GM23338 (cell line): ENCODE measurements around the gene BEST2. TPM values are rescaled to one million over a fixed set of nuclear protein-coding genes. Genes with fewer than 3 reads are reported as not detected.

Experiments
- ATAC-seq: fragments of 200-7000 bp; cut with Tn5 transposase; 3 replicates; pipeline ENCODE4 v1.9.1; 2020
- DNase-seq: peaks from one replicate; pipeline ENCODE4 v3.0.0-alpha.2; 2015; ENCODE audit warnings: low spot score
- H2AFZ ChIP-seq: fragments of 200-600 bp; sonication (generic); 2 replicates; pipeline ENCODE4 v1.8.0; 2016; ENCODE audit warnings: antibody characterized with exemption, mild to moderate bottlenecking, moderate library complexity
- H3F3A ChIP-seq: fragments of 200-600 bp; sonication (generic); replicated peaks from 2 replicates; pipeline ENCODE4 v1.8.0; 2017; ENCODE audit warnings: antibody characterized with exemption, mixed run types, low read depth
- H3K27ac ChIP-seq: fragments of 200-600 bp; sonication (generic); 2 replicates; pipeline ENCODE4 v1.6.1; 2016; ENCODE audit warnings: low read depth
- H3K27me3 ChIP-seq: fragments of 200-600 bp; sonication (generic); 2 replicates; pipeline ENCODE4 v1.8.0; 2016; ENCODE audit warnings: mild to moderate bottlenecking, mixed run types, moderate library complexity; ENCODE audit not compliant: insufficient read depth
- H3K36me3 ChIP-seq: fragments of 200-600 bp; sonication (generic); 2 replicates; pipeline ENCODE4 v1.8.0; 2016; ENCODE audit warnings: mild to moderate bottlenecking; ENCODE audit not compliant: insufficient read depth
- H3K4me1 ChIP-seq: fragments of 200-600 bp; sonication (generic); 2 replicates; pipeline ENCODE4 v1.8.0; 2016; ENCODE audit warnings: mild to moderate bottlenecking, moderate library complexity; ENCODE audit not compliant: insufficient read depth
- H3K4me2 ChIP-seq: fragments of 200-600 bp; sonication (generic); 2 replicates; pipeline ENCODE4 v1.7.1; 2017; ENCODE audit warnings: mixed run types
- H3K4me3 ChIP-seq: fragments of 200-600 bp; sonication (generic); 2 replicates; pipeline ENCODE4 v1.6.1; 2016; ENCODE audit warnings: mixed run types
- H3K79me2 ChIP-seq: fragments of 200-600 bp; sonication (generic); replicated peaks from 2 replicates; pipeline ENCODE4 v1.8.0; 2017; ENCODE audit warnings: mild to moderate bottlenecking; ENCODE audit not compliant: insufficient read depth
- H3K9me2 ChIP-seq: fragments of 200-600 bp; sonication (generic); 2 replicates; pipeline ENCODE4 v1.8.0; 2017; ENCODE audit not compliant: insufficient read depth
- H4K20me1 ChIP-seq: fragments of 200-600 bp; sonication (generic); replicated peaks from 2 replicates; pipeline ENCODE4 v1.8.0; 2017; ENCODE audit warnings: mild to moderate bottlenecking; ENCODE audit not compliant: insufficient read depth
- H3K27ac Mint-ChIP-seq: 2 replicates; pipeline ENCODE4 v1.8.0; 2020; ENCODE audit warnings: inconsistent platforms, mild to moderate bottlenecking, moderate library complexity, mixed read lengths
- H3K27me3 Mint-ChIP-seq: 3 replicates; pipeline ENCODE4 v1.8.0; 2022; ENCODE audit warnings: low read depth, mild to moderate bottlenecking, moderate library complexity, mixed read lengths, inconsistent platforms; ENCODE audit not compliant: insufficient read depth, poor library complexity
- H3K36me3 Mint-ChIP-seq: 3 replicates; pipeline ENCODE4 v1.8.0; 2021; ENCODE audit warnings: low read depth, mild to moderate bottlenecking, inconsistent platforms, moderate library complexity, mixed read lengths
- H3K4me1 Mint-ChIP-seq: 3 replicates; pipeline ENCODE4 v1.8.0; 2020; ENCODE audit warnings: mild to moderate bottlenecking, inconsistent platforms, mixed read lengths
- H3K4me3 Mint-ChIP-seq: 3 replicates; pipeline ENCODE4 v1.8.0; 2021; ENCODE audit warnings: moderate library complexity, mild to moderate bottlenecking, inconsistent platforms, mixed read lengths
- H3K9me3 Mint-ChIP-seq: 3 replicates; pipeline ENCODE4 v1.8.0; 2020; ENCODE audit warnings: moderate library complexity, mild to moderate bottlenecking, inconsistent platforms, mixed read lengths
- EZH2phosphoT487 ChIP-seq: fragments of 200-600 bp; sonication (generic); IDR thresholded peaks from one replicate; pipeline ENCODE4 v1.8.1; 2018; ENCODE audit warnings: antibody characterized with exemption; ENCODE audit not compliant: unreplicated experiment
- NANOG ChIP-seq: IDR thresholded peaks from 2 replicates; pipeline ENCODE4 v1.6.1; 2016; ENCODE audit warnings: antibody characterized with exemption, borderline replicate concordance
- POLR2AphosphoS5 ChIP-seq: IDR thresholded peaks from 2 replicates; pipeline ENCODE4 v1.6.1; 2016; ENCODE audit warnings: antibody characterized with exemption, low read depth
- ZNF114 ChIP-seq: fragments of 250-450 bp; sonication (Bioruptor Pico); IDR thresholded peaks from 2 replicates; pipeline ENCODE4 v1.5.0; 2020; ENCODE audit warnings: mild to moderate bottlenecking, moderate library complexity
- ZNF331 ChIP-seq: fragments of 250-450 bp; sonication (Bioruptor Pico); IDR thresholded peaks from 2 replicates; pipeline ENCODE4 v1.5.0; 2020; ENCODE audit warnings: low read depth, mild to moderate bottlenecking, moderate library complexity
- polyA plus RNA-seq: library from polyadenylated mRNA; unstranded; fragments of >200 nt; fragmentation: Nextera tagmentation; extraction: Ambion mirVana; gene quantifications from 2 replicates; pipeline ENCODE4 v1.2.1, GENCODE V29; 2016
- total RNA-seq: library from RNA; depleted of rRNA; stranded (reverse); fragments of >200 nt; shearing (Covaris generic); gene quantifications from 2 replicates; pipeline ENCODE4 v1.2.3, GENCODE V29; 2014
- TF ChIP-seq, protein P1 (sequence below), 2 experiments: fragments of 200-600 bp in 1 of 2; sonication (generic) in 1 of 2; conservative IDR thresholded peaks; 2 replicates each; pipeline versions ENCODE4 v1.5.1 to v1.6.1; 2016 to 2017; ENCODE audit warnings: antibody characterized with exemption in 2 of 2, low read depth in 2 of 2, mild to moderate bottlenecking in 2 of 2, moderate library complexity in 1 of 2
- TF ChIP-seq, protein P2 (sequence below): IDR thresholded peaks from one replicate; pipeline ENCODE4 v1.6.1; 2018; ENCODE audit warnings: antibody characterized with exemption; ENCODE audit not compliant: unreplicated experiment

Gene BEST2
- total and polyA plus RNA-seq, 2 experiments from 2014 or later = 1.2 to 10.4 TPM

DNA sequence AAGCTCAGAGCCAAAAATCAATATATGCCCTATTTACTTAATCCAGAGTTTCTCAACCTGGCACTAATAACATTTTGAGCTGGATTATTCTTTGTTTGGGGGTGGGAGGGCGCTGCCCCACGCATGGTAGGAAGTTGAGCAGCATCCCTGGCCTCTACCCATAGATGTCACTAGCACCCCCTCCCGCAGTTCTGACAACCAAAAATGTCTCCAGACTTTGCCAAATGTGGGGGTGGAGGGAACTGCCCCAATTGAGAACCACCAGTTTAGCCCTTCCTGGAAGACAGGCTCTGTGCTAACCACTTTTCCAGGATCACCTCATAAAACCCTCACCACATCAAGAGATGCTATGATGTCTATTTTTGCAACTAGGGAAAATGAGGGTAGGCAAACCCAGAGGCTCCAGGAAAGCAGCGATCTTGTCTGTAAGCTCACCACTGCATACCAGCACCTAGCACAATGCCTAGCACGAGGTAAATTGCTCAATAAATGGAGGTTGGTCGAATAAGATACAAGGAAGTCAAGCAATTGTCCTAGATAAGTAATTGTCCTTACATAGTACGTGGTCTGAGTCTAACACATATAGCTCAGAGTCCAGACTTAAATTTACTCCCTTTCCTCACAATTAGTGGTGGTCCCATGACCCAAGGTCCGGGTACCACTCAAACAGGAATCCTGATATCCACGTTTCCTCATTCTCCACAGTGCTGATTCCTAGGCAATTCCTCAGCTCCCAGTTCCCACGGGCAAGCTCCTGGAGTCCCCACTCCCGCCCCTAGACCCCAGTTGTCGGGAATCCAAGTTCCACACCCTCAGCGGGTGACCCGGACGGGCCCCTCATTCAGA is 18.0 kb upstream of the BEST2 start:
- peak overlapping the region; percentile 94 for H3K27ac Mint-ChIP-seq
- TF ChIP-seq, protein P1, sequence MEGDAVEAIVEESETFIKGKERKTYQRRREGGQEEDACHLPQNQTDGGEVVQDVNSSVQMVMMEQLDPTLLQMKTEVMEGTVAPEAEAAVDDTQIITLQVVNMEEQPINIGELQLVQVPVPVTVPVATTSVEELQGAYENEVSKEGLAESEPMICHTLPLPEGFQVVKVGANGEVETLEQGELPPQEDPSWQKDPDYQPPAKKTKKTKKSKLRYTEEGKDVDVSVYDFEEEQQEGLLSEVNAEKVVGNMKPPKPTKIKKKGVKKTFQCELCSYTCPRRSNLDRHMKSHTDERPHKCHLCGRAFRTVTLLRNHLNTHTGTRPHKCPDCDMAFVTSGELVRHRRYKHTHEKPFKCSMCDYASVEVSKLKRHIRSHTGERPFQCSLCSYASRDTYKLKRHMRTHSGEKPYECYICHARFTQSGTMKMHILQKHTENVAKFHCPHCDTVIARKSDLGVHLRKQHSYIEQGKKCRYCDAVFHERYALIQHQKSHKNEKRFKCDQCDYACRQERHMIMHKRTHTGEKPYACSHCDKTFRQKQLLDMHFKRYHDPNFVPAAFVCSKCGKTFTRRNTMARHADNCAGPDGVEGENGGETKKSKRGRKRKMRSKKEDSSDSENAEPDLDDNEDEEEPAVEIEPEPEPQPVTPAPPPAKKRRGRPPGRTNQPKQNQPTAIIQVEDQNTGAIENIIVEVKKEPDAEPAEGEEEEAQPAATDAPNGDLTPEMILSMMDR (conservative IDR thresholded peaks at IDR 0.05; ENCODE audit: low read depth in 2 of 2) = peak; percentile 39 to 51; a peak in 2 of 4 replicates
- TF ChIP-seq ZNF331 (CRISPR knock-in tag) = no peak
- TF ChIP-seq ZNF114 = no peak
- H3K27me3 Mint-ChIP-seq = peaks cover 10% of the 10 kb centered on the region
- peaks cover 33% of the 10 kb centered on the region for H3K36me3 Mint-ChIP-seq
- Histone ChIP-seq H3K27me3 (no peaks in the 10 kb centered on the region), H4K20me1 (peaks cover 32% of the 10 kb centered on the region), H3F3A (peaks cover 30% of the 10 kb centered on the region), H3K4me3 (peak overlapping the region; percentile 95), H3K4me2 (peak overlapping the region; percentile 96), H3K4me1 (peaks cover 7% of the 10 kb centered on the region; the same call in 1 of the 2 replicates), H3K79me2 (peaks cover 47% of the 10 kb centered on the region), H3K36me3 (no peaks in the 10 kb centered on the region), H3K9me2 (no peaks in the 10 kb centered on the region), H2AFZ (no peak overlapping the region), H3K27ac (peak overlapping the region; percentile 67)
- no peaks in the 10 kb centered on the region; the same call in 2 of the 3 replicates for H3K9me3 Mint-ChIP-seq
- peaks cover 17% of the 10 kb centered on the region for H3K4me1 Mint-ChIP-seq
- peak; percentile 54 for DNase-seq
- peak overlapping the region; percentile 97 for H3K4me3 Mint-ChIP-seq
- no peak for ATAC-seq

DNA sequence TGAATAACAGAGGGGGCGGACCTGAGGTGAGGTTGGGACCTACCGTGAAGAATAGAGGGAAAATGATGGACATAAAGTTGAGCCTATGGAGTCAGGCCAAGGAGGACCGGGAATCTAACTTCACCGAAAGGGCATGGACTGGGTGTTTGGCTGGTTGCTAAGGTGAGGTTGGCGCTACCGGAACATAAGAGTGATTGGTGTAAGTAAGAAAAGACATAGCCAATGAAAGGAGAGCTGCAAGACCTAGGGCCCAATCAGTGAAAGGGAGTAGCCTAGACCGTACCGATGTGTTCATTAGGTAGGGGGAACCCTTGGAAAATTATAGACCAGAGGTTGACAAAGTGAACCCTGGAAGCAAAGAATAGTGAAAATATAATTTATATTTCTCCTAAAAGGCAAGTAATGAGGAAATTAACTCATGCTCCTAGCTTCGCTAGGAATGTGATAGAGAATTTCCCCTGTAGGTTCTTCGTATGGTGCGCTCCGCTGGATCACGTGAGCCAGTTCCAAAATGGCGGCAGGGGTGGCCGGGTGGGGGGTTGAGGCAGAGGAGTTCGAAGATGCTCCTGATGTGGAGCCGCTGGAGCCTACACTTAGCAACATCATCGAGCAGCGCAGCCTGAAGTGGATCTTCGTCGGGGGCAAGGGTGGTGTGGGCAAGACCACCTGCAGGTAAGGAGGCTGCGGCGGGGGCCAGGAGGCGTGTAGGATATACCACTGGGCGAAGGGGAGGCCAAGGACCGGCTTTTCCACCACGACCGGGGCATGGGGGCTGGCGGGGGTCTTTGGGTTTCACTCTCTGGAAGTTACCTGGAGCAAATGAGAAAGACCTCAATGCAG is 14.4 kb upstream of the BEST2 start, which contains the start of gene GET3:
Gene GET3, plus strand, starts transcription at position 503 of the 840 bp plus-strand sequence. Its CDS starts 9 bp downstream, at position 512.
- no peaks in the 10 kb centered on the region for H3K9me3 Mint-ChIP-seq
- Histone ChIP-seq H2AFZ (no peak within 1 kb of the TSS), H3K27ac (peak within 1 kb of the TSS; percentile 41; the same call in 1 of the 2 replicates), H3K36me3 (no peaks in the 10 kb centered on the region; the same call in 1 of the 2 replicates), H3K4me1 (peaks cover 7% of the 10 kb centered on the region; the same call in 1 of the 2 replicates), H4K20me1 (peaks cover 16% of the 10 kb centered on the region), H3K4me2 (peak within 1 kb of the TSS; percentile 93), H3K4me3 (peak within 1 kb of the TSS; percentile 57), H3K79me2 (peaks cover 33% of the 10 kb centered on the region), H3K27me3 (no peaks in the 10 kb centered on the region), H3K9me2 (no peaks in the 10 kb centered on the region), H3F3A (peaks cover 10% of the 10 kb centered on the region; the same call in 1 of the 2 replicates)
- H3K4me3 Mint-ChIP-seq = peak within 1 kb of the TSS; percentile 100
- ATAC-seq (peak; percentile 90), DNase-seq (peak; percentile 100)
- H3K27ac Mint-ChIP-seq = peak within 1 kb of the TSS; percentile 99
- peaks cover 25% of the 10 kb centered on the region for H3K36me3 Mint-ChIP-seq
- H3K4me1 Mint-ChIP-seq = peaks cover 16% of the 10 kb centered on the region
- H3K27me3 Mint-ChIP-seq = peaks cover 9% of the 10 kb centered on the region
- TF ChIP-seq, protein P2, sequence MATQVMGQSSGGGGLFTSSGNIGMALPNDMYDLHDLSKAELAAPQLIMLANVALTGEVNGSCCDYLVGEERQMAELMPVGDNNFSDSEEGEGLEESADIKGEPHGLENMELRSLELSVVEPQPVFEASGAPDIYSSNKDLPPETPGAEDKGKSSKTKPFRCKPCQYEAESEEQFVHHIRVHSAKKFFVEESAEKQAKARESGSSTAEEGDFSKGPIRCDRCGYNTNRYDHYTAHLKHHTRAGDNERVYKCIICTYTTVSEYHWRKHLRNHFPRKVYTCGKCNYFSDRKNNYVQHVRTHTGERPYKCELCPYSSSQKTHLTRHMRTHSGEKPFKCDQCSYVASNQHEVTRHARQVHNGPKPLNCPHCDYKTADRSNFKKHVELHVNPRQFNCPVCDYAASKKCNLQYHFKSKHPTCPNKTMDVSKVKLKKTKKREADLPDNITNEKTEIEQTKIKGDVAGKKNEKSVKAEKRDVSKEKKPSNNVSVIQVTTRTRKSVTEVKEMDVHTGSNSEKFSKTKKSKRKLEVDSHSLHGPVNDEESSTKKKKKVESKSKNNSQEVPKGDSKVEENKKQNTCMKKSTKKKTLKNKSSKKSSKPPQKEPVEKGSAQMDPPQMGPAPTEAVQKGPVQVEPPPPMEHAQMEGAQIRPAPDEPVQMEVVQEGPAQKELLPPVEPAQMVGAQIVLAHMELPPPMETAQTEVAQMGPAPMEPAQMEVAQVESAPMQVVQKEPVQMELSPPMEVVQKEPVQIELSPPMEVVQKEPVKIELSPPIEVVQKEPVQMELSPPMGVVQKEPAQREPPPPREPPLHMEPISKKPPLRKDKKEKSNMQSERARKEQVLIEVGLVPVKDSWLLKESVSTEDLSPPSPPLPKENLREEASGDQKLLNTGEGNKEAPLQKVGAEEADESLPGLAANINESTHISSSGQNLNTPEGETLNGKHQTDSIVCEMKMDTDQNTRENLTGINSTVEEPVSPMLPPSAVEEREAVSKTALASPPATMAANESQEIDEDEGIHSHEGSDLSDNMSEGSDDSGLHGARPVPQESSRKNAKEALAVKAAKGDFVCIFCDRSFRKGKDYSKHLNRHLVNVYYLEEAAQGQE = no peak
- TF ChIP-seq EZH2phosphoT487 = no peak
- TF ChIP-seq NANOG = no peak
- peak; percentile 43 for TF ChIP-seq POLR2AphosphoS5
